Activated CD4-positive, alpha-beta T cell treated with anti-CD3 and anti-CD28 coated beads for 1 hour (primary cell): ENCODE measurements around the gene CRAT.

Source experiments
- DNase-seq: peaks from one replicate; pipeline ENCODE4 v3.0.0-alpha.2; 2020

The CRAT gene

DNA sequence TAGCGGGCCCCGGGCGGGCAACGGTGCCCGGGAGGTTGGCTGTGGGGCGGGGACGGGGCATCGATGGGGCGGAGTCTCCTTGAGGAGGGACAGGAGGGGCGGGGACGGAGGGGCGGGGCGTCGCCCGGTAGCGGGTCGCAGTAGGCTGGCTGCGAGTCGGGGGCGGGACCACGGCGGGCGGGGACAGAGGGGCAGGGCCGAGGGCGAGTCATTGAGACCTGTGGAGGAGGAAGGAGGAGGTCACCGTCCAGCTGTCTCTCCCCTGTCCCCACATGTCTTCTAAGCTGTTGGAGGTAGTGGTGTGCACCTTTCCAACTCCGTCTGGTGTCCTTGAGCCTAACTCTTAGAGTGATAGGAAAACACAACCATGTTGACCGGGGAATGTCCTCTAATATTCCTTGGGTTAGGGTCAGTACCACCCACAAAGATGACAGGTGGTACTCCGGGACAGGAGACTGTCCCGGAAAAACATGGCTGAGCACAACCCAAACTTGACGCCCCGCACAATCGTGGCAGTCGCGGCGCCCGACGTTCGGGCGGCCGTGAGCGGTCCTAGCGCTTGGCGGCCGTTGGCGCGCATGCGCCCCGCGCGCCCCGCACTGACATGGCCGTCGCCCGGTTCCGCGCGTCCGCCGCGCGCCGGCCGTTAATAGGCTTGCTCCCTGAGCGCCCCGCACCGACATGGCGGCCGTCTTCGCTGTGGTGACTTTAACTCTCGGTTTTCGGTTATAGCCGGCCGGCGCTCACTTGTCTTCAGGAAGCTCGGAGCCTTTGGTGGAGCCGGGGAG lies at the start of gene CRAT, which contains the start of gene PTPA:
Gene CRAT, minus strand, starts transcription at position 54 of the 788 bp plus-strand sequence. CDS start 284 bp downstream, outside the sequence.
Gene PTPA, plus strand, starts transcription at position 676 of the 788 bp plus-strand sequence. CDS start 186 bp downstream, outside the sequence.
- peak; percentile 88 for DNase-seq

DNA sequence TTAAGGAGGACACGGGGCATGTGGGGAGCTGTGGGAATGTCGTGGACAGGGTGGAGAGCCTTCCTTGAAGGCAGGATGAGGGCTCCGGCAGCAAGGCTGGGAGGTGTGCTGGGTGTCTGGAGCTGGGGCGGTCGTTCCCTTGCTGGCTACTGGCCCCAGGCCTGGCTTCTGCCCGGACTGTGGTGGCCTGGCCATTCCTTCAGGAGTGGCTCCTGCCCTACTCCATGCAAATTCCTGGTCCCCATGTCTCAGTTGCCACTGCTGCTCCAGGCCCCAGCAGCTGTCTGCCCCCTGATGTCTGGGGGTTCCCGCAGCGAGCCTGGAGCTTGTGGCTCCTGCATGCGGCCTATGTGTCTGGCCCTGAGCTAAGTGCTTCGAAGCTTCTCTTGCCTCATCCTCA lies 45.6 kb upstream of the CRAT start:
- DNase-seq = no peak

DNA sequence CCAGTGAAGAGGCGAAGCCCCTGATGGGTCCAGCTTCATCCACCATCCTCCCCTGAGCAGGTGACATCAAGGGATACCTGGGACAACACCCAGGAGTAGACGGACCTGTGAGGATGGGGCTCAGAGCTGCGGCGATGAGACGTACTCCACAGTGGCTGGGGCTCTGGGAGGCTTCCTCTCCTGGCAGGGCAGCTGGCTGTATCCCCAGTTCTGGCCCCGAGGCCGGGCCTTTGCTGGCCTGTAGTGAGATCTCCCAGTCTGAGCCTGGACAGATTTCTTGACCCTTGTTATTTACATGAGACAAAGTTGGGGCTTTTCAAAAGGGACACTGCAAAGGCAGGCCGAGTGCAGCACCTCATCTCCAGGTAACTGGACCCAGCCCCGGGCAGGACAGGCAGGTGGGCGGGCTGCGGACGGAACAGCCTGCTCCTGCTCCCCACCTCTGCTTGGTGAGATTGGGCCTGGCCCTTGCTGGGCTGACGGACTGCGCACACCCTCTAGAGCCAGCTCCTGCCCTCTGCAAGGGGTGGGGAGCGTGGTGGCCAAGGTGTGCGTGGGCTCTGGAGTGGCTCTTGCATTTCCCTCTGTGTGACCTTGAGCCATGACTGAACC lies 44.4 kb upstream of the CRAT start:
- no peak for DNase-seq

DNA sequence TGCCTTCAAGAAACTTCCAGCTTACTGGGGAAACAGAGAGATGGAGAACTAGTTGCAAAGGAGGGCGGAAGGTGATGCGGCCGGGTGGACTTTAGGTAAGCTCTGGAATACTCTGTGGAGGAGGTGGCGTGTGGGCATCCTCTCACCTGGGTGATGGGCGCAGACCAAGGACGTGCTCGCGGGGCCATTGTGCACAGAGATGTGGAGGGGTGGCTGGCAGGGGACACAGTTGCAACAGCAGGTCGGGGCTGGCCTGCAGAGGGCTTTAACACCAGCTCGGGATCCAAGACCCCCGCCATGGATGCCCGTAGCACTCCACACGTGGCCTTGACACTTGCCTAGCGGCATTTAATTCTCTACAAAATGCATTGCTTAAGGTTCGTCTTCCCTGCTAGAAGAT lies 40.9 kb upstream of the CRAT start:
- DNase-seq = no peak

DNA sequence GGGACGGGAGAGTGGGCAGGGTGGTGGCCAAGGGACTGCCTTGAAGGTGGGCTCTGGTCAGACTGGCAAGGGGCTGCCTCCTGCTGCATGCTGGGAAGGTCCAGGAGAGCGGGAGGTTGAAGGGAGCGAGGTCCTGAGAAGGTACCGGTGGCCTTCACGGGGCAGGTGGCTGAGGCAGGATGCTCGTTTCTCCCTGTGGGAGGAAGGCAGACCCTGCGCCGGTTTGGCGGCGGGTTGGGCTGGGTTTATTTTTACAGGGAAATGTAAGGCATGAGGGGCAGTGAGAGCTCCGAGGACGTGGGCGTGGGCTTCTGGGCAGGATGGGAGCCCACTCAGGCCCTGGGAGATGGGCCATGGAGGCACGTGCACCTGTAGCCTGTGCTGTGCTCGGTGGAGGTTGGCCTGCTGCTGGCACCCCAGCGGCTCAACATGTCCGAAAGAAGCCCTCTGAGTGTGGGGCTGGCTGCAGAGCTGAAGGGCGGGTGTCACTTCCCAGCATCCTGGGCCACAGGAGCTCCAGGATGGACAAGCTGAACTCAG lies 40.1 kb upstream of the CRAT start:
- no peak for DNase-seq

DNA sequence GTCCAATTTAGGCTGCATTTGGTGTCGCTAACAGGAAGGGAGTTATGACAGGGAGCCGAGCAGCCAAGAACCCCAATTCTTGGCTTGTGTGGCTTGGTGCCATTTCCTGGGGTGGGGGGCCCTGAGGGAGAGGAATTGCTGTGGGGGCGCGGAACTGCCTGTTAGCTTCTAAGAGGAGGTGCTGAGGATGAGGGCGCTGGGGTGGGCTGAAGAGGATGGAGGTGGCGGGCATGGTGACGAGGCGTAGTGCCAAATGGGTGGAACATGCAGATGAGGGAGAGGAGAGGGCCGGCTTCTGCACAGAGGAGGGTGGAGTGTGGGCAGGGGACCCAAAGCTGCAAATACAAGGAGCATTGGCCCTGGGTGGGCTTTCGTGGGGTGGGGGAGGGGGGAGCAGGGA lies 39.5 kb upstream of the CRAT start:
- DNase-seq = no peak

DNA sequence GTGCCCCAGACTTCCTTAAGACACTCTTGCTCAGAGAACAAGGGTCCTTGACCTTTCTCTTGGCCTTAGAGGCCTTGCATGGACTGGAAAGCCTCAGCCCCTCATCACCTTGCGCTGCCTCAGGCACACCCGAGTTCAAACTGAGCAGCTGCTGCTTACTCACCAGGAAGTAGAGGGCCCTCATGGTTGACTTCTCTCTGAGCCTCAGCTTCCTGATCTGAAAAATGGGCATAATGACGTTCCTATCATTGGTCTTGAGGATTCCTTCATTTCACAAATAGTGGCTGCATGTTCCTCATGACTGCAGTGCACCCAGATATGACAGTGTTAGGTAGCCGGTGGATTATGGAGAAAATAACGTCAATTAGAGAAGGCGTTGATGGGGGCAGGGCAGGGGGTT lies 38.8 kb upstream of the CRAT start:
- DNase-seq = no peak

DNA sequence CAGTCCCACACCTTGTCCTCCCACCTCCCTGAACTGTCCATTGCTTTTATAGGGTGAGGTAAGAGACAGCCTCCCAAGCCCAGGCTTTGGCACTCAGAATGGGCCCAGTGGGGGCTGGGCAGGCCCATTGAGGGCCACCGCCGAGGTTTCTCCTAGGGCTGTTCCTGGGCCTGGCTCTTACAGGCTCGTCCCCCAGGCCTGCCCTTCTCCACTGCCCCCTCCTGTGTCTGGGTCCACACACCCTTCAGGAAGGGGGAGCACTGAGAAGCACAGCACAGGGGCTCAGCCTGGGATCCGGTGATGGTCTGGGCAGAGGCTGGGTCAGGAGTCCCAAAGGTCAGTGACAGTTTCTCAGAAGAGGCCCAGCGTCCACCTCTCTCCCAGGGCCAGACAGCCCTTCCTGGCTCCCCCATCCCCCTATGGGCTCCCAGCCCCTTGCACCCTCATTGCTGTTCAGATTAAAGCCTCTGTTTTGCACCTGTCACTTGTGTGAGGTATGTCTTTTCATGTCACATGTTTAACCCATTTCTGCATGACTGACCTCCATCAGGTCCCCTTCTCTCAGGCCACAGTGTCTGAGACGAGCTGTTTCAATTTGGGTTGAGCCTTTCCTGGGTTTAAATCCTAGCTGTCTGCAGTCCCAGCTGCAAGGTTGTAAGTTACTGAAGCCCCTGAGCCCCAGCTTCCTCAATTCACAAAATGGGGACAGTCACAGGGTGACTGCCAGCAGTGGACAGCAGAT lies 38.0 kb upstream of the CRAT start:
- no peak for DNase-seq

DNA sequence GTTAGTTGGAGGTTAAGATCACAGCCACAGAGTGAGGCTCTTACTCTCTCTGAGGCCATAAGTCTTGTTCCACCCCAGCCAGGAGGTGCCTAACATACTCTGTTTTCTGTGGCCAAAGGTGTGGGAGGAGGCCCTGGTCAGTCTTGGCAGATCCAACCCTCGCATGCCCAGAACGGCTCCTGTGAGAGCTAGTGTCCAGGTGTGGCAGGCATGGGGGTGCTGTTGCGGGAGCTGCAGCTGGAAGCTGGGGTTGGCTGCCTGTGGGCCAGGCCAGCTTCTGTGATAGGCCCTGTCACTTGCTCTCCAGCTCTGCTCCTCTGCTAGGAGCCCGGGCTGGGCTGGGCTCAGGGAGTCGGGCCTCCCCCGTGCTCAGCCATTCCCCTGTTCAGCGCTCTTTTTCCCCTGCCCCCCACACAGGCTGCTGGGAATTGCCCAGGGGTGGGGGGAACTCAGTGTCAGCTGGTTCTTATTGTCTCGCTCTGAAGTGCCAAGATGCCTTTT lies 35.9 kb upstream of the CRAT start:
- DNase-seq = no peak

DNA sequence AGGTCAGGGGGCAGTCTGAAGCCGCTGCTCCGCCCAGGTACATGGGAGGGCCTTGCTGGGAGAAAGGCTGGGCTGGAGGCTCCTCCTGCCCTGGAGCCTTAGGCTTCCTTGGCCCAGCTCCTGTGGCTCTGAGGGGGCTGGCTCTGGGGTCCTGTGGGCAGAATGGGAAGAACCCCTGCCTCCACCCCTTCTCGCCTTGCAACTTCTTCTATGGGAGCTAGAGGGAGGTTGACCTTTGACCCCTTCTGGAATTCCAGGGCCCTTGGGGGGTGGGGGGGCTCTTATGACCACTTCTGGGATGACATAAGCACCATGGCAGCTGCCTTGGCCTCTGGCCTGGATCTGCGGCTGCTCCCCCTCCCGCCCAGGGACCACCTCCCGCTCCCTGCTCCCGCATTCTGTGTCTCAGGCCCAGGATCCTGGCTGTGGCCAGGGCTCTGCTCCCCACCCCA lies 35.3 kb upstream of the CRAT start:
- DNase-seq = no peak

DNA sequence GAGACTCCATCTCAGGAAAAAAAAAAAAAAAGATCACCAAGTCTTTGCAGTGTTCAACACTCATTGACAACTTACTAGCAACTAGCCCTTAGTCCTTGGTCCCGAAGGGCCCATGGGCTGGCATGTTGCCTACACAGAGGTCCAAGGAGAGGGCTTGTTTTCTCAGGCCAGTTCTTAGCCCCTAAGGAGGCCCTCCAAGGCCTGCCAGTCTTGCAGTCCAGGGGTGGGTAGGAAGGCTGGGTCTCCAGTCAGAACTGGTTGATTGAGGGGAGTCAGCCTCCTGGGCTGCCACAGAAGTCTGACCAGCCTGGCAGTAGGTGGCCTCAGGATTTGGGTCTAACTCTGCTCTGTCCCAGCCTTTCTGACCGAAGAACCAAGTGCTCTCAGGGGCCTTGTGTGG lies 34.7 kb upstream of the CRAT start:
- no peak for DNase-seq

DNA sequence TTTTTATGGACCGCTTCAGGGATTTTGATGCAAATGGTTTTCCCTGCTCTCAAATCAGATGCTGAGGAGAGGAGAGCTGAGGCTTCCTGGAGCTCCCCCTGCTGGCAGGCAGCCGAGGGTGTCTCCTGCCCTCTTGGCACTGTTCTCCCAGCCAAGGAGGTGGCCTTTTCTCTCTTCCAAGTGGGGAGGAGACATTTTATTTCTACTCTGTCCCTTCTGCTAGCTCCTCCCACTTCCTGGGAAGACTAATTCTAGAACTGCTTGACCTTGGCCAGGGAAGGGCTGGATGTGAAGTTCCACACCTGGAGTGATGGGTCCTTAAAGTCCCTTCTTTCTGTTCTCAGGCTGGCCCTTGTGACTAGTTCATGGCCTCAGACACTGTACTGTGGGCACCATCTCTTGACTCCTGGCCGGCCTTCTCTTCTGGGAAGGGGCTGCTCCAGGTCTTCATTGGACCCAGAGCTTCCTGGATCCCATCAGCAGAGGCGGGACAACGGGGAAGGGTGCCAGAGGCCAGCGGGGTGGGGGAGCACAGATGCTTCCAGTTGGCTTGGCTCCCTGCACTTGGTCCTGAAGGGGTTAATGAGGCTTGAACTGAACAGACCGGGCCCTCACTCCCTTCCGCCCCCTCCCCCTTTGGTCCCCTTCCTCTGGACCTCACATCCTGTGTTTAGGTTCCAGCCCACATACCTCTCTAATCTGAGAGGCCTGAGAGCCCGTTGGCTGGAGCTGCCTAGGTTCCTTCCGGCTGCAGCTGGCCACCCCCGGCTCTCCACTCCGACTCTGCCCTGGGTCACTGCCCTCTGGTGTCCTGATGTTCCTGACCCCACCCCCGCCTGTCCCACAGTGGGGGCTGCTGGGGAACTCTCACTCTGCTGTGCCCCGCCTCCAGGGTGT lies 32.7 kb upstream of the CRAT start:
- DNase-seq = peak; percentile 55

DNA sequence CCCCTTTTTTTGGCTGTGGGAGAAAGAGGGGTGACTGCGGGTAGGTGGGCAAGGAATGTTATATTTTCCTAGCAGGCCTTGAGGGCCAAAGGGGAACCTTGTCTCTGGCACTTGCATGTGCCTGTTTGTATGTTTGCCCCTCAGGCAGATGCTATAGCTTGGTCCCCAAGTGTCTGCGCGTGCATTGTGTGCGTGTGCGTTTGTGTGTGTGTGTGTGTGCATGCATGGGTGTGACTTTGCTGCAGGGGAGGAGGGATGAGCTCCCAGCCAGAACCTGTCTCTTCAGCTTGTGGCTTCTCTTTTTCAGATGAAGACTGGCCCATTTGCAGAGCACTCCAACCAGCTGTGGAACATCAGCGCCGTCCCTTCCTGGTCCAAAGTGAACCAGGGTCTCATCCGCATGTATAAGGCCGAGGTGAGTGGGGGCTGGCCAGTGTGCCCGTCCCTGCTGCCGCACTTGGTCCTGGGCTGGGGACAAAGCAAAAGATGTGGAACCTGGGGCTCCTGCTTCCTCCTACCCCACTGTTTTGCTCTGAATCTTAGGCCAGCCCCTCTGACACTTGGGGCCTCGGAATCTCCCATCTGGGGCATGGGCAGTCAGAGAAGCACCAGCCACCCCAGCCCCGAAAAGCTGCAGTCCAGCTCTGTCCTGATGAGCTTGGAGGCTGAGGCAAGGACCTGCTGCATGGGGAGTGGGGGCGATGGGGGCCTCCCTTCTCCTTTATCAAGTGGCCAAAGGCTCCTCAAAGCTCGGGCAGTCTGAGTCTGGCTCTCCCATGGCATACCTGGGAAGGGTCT lies 31.7 kb upstream of the CRAT start:
- DNase-seq = no peak

DNA sequence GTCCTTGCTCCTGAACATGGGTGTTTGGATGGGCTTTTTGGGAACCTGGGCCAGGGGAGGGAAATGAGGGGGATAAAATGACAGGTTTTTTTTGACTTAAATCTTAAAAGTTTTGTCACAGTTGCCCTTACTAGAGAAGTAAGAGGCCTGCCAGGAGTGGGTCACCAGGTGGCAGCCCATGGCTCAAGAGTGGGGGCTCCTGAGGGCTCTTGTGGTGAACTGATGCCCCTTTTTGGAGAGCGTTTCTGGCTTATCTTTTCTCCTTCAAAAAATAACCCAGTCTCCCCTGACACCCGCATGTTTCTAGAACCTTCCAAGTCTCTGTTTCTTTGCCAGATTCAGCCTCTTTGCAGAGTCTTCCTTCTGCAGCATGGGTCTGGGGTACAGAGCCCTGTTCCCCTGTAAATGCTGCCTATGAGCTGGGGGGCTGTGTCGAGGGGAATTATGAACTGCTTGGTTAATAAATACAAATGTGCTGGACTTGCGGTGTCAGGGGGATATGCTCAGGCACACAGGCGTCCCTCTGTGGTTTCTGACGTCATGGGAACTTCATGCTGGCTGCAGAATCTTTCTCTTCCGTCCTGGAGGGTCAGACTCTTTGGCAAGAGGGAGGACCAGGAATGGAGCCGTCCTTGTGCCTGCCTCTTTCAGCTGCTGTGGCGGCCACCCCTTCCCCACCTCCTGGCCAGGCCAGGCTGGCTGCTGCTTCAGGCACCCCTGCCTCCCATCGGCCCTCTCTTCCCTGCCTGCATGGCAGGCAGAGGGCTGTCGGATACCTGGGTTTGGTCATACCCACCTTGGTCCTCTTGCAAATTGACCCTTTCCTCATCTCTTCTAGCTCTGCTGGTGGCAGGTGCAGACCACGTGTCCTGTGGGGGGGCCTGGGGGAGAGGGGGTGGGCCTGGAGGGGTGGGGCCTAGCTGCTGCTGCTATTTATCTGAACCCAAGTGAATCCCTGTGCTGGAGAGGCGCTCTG lies 30.8 kb upstream of the CRAT start:
- no peak for DNase-seq

DNA sequence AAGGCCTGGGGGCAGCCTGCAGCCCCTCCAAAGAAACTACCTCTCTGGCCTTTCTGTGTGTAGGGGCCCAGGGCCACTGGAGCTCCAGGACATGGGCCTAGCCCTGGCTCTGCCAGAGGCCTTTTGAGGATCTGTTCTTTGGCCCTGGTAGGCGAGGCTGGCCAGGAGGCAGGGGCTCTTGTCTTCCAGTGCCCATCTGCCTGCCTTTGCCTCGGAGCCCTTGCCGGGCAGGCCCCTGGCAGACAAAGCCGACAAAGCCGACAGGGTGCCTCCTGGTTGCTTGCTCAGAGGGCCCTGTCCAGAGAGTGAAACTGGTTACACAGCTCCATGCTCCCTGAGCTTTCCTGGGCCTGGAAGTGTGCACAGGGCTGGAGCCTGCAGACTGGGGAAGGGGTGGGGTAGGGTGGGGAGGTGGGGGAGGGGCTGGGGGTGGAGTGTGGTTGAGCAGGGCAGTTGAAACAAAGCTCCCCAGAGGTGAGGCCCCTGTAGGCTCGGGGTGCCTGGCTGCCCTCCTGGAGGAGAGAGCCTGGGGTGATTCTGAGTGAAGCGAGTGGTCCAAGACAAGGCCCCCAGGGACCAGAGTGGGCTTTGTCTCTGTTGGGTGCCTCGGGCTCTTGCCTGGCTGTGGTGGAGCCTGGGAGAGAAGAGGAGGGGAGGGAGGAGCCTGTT lies 29.9 kb upstream of the CRAT start:
- DNase-seq = peak; percentile 11

DNA sequence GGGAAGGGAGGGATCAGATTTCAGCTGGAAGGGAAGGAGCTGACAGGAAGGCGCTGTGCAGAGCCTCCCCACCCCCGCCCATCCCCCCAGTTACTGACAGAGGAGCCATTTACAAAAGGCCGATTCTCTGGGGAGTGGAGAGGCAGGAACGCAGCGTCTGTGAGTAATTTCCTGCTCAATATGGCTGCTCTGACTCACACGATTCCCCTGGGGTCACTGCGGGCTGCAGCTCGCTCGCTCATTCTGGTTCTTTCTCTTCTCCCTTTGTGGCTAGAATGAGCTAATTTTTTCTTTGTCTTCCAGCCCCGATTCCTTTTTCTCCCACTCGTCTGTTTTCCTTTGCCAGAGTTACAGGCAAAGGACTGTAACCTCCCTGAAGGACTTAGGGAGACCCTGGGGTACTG lies 29.4 kb upstream of the CRAT start:
- peak; percentile 68 for DNase-seq

DNA sequence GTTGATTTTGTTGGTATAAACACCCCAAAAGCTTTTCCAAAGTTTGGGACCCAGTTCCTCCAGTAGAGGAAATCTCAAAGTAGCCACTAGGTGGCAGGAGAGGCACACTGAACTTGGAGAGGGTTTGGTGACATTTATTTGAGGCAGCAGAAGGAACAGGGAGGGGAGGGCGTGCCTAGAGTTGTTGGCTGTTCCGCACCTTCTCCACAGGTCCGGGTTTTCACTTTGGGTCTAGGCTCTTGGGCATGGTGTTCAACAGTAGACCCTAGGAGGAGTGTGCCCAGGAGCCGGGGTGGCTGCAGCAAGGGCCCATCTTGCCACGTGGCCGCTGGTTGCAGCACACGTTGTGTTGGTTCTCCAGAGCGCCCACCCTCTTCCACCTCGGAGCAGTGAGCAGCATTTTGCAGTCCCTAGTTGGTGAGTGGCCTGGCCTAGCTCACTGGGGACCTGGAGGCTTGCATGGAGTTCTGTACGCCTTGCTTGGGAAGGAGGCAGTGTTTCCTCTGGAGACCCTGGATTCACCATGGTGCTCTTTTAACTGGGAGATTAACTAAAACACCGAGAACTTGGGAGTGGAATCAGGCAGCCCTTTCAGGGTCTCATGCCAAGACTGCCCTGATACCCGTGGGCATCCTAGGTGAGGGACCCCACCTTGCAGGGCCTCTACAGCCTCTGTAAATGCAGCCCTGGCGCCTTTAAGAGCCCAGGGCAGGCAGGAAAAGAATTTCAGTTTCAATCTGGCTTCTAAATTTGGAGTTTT lies 28.8 kb upstream of the CRAT start:
- peak; percentile 60 for DNase-seq

DNA sequence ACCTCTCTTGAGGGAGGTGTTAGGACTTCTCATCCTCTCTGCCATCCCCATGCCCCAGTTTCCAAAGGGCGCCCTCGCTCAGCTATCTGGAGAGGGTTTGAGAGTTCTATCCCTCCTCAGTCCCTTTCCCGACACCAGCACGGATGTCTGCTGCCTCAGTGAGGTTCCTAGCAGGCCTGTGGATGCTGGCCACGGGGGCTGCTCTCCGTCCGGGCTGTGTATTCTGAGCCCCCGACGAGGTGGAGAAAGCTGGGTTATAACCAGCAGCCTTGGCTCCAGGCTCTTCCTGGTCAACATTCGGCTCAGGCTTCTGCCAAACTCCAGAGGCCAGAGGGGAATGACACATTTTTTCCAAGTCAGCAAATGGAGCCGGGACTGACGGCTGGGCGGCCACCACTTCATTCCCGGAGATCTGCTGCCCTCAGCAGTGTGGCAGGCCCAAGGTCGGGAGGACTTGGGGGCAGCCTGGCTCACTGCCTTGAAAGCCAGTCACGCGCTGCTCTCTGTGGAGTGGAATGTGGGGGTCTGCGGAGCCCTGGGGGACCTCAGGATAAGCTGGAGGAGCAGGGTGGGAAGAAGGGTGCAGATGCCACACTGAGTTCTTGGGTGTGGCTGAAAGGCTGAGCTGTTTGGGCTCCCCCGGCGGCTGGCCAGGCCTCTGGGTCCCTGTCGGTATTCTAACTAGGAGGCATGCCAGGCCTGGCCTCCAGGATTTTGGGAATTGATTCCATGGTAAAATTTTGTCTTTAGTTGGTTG lies 28.1 kb upstream of the CRAT start:
- no peak for DNase-seq
